SK-N-MC (cell line): ENCODE results near the gene DNAH9.

Experiments used
- DNase-seq: peaks from one replicate; pipeline ENCODE4 v3.0.0-alpha.2; 2011; ENCODE audit warnings: low read depth, low spot score
- H3K27ac ChIP-seq: fragments of 200-600 bp; sonication (generic); 2 replicates; pipeline ENCODE4 v1.5.1; 2016; ENCODE audit warnings: mixed run types
- H3K36me3 ChIP-seq: fragments of 200-600 bp; sonication (generic); 2 replicates; pipeline ENCODE4 v1.6.1; 2017; ENCODE audit warnings: antibody characterized with exemption, low read length, mixed read lengths; ENCODE audit not compliant: insufficient read depth
- H3K4me3 ChIP-seq: fragments of 200-600 bp; sonication (generic); 2 replicates; pipeline ENCODE4 v1.5.1; 2016
- H3K9ac ChIP-seq: fragments of 200-600 bp; sonication (generic); 2 replicates; pipeline ENCODE4 v1.8.0; 2017; ENCODE audit warnings: mixed run types, mixed read lengths; ENCODE audit not compliant: insufficient read length
- H3K9me3 ChIP-seq: fragments of 200-600 bp; sonication (generic); 2 replicates; pipeline ENCODE4 v1.6.1; 2017; ENCODE audit warnings: low read depth, mild to moderate bottlenecking, antibody characterized with exemption, low read length, moderate library complexity, mixed read lengths
- EZH2 ChIP-seq: fragments of 200-600 bp; sonication (generic); IDR thresholded peaks from one replicate; pipeline ENCODE4 v1.6.1; 2017; ENCODE audit warnings: antibody characterized with exemption
- FOXP2 ChIP-seq: optimal IDR thresholded peaks from 2 replicates; pipeline ENCODE3; 2011; ENCODE audit warnings: mild to moderate bottlenecking, moderate library complexity; ENCODE audit not compliant: insufficient read depth; ENCODE audit errors: extremely low read length, control extremely low read depth
- POLR2AphosphoS5 ChIP-seq: IDR thresholded peaks from 2 replicates; pipeline ENCODE4 v1.6.1; 2012; ENCODE audit warnings: mild to moderate bottlenecking, low read depth, low read length, borderline replicate concordance

The DNAH9 gene

DNA sequence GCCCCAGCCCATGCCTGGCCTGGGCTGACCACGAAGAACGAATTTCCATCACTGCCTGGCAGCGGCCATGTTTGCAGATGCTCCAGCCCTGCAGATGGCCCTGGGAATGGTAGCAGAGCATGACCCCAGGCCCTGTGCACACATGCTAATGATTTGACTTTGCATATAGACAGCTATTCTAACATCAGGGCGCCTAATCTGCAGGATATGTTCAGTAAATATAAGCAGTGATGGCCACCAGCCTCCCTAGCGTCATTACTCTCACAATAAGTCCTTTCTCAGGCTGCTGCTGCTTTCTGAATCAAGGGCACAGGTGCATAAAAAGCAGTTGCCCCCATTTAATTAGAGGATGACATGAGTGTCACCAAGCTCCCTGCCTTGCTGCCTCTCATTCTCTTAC lies 24.2 kb downstream of the DNAH9 start:
- no peaks in the 10 kb centered on the region for H3K9me3 ChIP-seq
- no peak for DNase-seq
- TF ChIP-seq POLR2AphosphoS5 (no peak), FOXP2 (no peak), EZH2 (no peak)

DNA sequence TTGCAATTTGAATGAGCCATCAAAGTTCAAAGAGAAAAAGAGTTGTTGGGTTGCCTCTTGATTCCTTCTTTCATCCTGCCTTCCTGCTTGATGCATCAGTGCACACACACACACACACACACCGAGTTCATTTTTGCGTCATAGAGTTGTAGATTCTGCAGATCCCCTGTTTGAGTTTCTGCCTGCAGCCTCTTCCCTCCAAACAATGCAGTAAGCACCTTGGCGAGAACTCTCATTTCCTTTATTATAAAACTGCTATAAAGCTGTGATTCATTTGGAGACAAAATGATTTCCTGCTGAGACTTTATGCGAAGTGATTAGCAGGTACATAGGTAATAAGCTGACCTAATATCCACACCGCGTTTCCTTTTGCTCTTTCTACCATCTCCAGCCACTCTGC lies 26.7 kb downstream of the DNAH9 start:
- TF ChIP-seq FOXP2: no peak
- no peak for TF ChIP-seq POLR2AphosphoS5
- no peak for TF ChIP-seq EZH2
- DNase-seq: no peak
- Histone ChIP-seq H3K4me3 (no peak overlapping the region), H3K9ac (no peak overlapping the region), H3K9me3 (no peaks in the 10 kb centered on the region), H3K27ac (no peak overlapping the region), H3K36me3 (no peaks in the 10 kb centered on the region)

More for the DNA sequence above, 24.2 kb downstream of the DNAH9 start:
- H3K4me3 ChIP-seq: no peak overlapping the region
- no peak overlapping the region for H3K9ac ChIP-seq
- no peaks in the 10 kb centered on the region for H3K36me3 ChIP-seq
- no peak overlapping the region for H3K27ac ChIP-seq

DNA sequence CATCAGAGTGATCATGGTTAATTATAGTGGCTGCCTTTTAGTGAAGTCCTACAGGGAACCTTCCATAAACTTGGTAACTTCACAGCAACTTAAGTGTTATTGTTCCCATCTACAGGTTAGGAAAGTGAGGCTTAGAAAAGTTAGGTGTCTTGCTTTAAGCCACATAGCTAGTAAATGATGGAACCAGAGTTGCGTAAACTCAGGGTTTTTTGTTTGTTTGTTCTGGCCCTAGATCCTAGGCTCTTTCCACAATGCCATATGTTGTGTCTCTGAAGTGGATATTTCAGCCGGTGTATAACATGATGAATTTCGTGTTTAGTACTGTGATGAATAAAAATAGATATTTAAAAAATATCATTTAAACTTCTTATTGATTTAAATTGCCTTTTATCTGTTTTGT lies 27.6 kb downstream of the DNAH9 start:
- Histone ChIP-seq H3K4me3 (no peak overlapping the region), H3K27ac (no peak overlapping the region), H3K36me3 (no peaks in the 10 kb centered on the region), H3K9ac (no peak overlapping the region), H3K9me3 (no peaks in the 10 kb centered on the region)
- no peak for TF ChIP-seq FOXP2
- TF ChIP-seq EZH2: no peak
- DNase-seq: no peak

DNA sequence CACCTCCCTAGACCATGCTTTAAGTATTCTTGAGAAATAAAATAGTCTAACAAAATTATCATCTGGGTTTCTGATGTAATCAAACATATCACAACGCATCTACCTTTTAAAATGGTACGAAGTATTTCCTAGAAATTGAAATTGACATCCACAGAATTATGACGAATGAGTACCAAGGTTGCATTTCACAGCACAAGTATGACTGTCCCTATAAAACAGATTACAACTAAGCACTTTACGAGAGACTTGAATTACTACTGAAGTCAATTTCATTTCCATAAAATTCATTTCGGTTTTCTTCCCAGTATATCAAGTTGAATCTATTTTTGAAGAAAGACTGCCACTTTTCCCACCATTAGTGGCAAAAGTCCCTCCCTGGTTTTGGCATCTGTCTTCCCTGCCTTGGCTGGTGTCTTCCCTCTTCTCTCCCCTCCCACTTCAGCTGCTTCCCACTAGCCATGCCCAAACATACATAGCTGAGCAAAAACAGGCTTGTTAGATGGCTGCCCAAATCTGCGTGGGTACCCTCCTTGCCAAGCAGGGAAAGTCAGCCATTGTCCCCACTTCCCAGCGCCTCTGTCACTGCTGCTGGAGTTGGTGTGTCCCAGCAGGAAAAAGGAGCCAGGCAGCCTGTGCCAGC lies 29.2 kb downstream of the DNAH9 start:
- Histone ChIP-seq H3K9ac (no peak overlapping the region), H3K9me3 (no peaks in the 10 kb centered on the region), H3K27ac (no peak overlapping the region), H3K4me3 (no peak overlapping the region), H3K36me3 (no peaks in the 10 kb centered on the region)
- TF ChIP-seq POLR2AphosphoS5 (no peak), FOXP2 (no peak), EZH2 (no peak)
- DNase-seq: no peak

DNA sequence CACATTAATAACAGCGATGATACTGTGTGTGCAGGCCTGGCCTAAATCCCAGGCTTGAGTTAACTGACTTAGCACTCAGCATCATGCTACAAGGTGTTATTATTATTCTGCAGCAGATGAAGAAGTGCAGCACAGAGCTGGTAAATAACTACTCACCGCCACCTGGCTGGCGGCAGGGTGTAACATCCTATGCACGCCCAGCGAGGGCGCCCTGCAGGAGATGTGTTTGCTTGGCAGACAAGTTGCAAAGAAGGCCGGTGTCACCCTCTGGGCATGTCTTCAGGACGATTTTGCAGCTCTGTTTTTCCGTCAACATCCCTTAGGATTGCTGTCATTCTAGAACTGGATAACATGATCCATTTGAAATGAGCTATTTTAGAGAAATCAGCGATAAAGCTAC lies 30.1 kb downstream of the DNAH9 start:
- Histone ChIP-seq H3K9ac (no peak overlapping the region), H3K9me3 (no peaks in the 10 kb centered on the region), H3K27ac (no peak overlapping the region), H3K36me3 (no peaks in the 10 kb centered on the region), H3K4me3 (no peak overlapping the region)
- TF ChIP-seq POLR2AphosphoS5 (no peak), FOXP2 (no peak), EZH2 (no peak)
- DNase-seq: no peak

DNA sequence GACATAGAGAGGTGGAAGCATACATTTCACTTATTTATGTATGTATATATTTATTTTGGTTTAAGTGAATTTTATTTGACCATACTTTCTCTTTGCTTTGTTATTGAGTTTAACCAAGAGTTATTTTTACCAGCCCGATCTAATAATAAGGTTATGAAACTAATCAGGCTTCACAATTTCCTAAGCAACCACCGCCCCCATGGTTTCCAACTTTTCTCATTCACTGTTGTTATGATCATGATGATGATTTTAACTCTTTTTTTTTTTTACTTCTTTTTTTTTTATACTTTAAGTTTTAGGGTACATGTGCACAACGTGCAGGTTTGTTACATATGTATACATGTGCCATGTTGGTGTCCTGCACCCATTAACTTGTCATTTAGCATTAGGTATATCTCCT lies 30.6 kb downstream of the DNAH9 start:
- no peak for DNase-seq
- Histone ChIP-seq H3K4me3 (no peak overlapping the region), H3K9me3 (no peaks in the 10 kb centered on the region), H3K27ac (no peak overlapping the region), H3K36me3 (no peaks in the 10 kb centered on the region), H3K9ac (no peak overlapping the region)
- TF ChIP-seq FOXP2 (no peak), EZH2 (no peak), POLR2AphosphoS5 (no peak)

DNA sequence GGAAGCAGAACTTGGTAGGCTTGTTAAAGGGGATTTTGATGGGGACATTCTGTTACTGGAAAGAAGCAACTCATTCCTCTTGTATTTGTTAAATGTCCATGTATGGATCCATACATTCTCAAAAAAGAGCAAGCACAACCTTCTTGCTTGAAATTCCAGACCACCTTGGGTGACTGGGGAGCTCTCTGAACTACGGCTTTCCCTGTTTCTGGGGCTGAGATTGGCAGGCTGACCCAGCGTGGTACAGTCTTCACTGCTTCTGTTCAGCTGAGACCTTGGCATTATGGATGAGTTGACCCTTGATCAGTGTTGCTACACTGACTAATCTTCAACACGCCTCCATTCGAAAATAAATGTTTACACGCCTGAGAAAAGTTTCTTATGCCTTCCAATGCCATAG lies 38.5 kb downstream of the DNAH9 start:
- Histone ChIP-seq H3K36me3 (no peaks in the 10 kb centered on the region), H3K4me3 (no peak overlapping the region), H3K27ac (no peak overlapping the region), H3K9me3 (no peaks in the 10 kb centered on the region), H3K9ac (no peak overlapping the region)
- TF ChIP-seq POLR2AphosphoS5 (no peak), EZH2 (no peak), FOXP2 (no peak)
- DNase-seq: no peak

DNA sequence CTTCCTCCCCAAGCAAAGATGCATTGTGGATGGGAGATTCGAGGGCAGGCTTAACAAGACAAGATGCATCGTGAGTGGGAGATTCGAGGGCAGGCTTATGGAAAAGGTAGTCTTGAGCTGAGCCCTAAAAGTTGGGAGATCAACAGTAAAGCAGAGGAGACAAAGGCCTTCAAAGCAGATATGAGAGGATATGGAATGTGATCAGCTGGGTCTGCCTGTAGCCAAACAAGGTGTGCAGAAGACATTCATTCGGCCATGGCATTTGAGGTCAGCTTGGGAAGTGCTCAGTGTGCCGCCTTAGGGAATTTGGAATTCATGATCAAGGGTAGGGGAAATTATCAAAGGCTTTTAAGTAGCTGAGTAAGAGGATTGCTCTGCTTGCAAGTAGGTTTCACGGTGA lies 39.5 kb downstream of the DNAH9 start:
- no peak for TF ChIP-seq FOXP2
- no peak for TF ChIP-seq POLR2AphosphoS5
- no peak for TF ChIP-seq EZH2
- Histone ChIP-seq H3K9me3 (no peaks in the 10 kb centered on the region), H3K27ac (no peak overlapping the region), H3K9ac (no peak overlapping the region), H3K4me3 (no peak overlapping the region), H3K36me3 (no peaks in the 10 kb centered on the region)
- no peak for DNase-seq

DNA sequence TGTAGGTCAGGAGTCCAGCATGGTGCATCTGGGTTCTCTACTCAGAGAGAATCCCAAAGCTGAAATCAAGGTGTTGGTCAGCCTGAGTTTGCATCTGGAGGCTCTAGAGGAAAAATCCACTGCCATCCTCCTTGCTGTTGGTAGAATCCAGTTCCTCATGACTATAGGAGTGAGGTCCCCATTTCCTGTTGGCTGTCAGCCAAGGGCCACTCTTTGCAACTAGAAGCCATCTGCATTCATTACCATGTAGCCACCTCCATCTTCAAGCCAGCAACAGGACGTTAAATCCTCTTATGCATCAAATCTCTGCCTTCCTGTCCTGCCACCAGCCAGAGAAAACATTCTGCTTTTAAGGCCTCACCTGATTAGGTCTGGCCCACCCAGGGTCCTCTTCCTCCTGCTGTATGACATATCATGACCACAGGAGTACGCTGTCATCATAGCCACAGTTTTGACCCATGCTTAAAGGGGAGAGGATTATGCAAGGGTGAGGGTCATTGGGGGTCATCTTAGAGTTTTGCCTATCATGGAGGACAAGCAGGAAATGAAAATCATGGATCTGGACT lies 40.5 kb downstream of the DNAH9 start:
- Histone ChIP-seq H3K27ac (no peak overlapping the region), H3K4me3 (no peak overlapping the region), H3K9ac (no peak overlapping the region), H3K9me3 (no peaks in the 10 kb centered on the region), H3K36me3 (no peaks in the 10 kb centered on the region)
- DNase-seq: no peak
- no peak for TF ChIP-seq FOXP2
- TF ChIP-seq POLR2AphosphoS5: no peak
- no peak for TF ChIP-seq EZH2
